H9 (cell line): ENCODE measurements around the gene IMMP2L. TPM values are rescaled to one million over a fixed set of nuclear protein-coding genes. Genes with fewer than 3 reads are reported as not detected.

ENCODE experiments used
- DNase-seq: peaks from one replicate; pipeline ENCODE4 v3.0.0-alpha.2; 2017
- H2AFZ ChIP-seq: one replicate; pipeline ENCODE4 v1.6.1; 2013; ENCODE audit warnings: mild to moderate bottlenecking, low read length, control low read depth, moderate library complexity
- H2AK5ac ChIP-seq: 2 replicates; pipeline ENCODE4 v1.6.1; 2013; ENCODE audit warnings: low read length, control low read depth, mixed read lengths; ENCODE audit not compliant: insufficient read length
- H2BK120ac ChIP-seq: one replicate; pipeline ENCODE4 v1.6.1; 2013; ENCODE audit warnings: low read depth, mild to moderate bottlenecking, low read length, control low read depth, inconsistent platforms; ENCODE audit not compliant: poor library complexity, severe bottlenecking
- H2BK12ac ChIP-seq: 2 replicates; pipeline ENCODE4 v1.6.1; 2013; ENCODE audit warnings: low read length, control low read depth, mixed read lengths, low read depth; ENCODE audit not compliant: insufficient read length
- H2BK15ac ChIP-seq: 2 replicates; pipeline ENCODE4 v1.6.1; 2013; ENCODE audit warnings: low read depth, low read length, control low read depth
- H2BK20ac ChIP-seq: one replicate; pipeline ENCODE4 v1.6.1; 2013; ENCODE audit warnings: low read depth, mild to moderate bottlenecking, low read length, control low read depth, inconsistent platforms; ENCODE audit not compliant: poor library complexity, severe bottlenecking
- H2BK5ac ChIP-seq: 2 replicates; pipeline ENCODE4 v1.6.1; 2013; ENCODE audit warnings: low read length, control low read depth, mixed read lengths; ENCODE audit not compliant: insufficient read length
- H3K14ac ChIP-seq: 2 replicates; pipeline ENCODE4 v1.6.1; 2013; ENCODE audit warnings: low read length, control low read depth; ENCODE audit not compliant: insufficient read depth
- H3K18ac ChIP-seq: 2 replicates; pipeline ENCODE4 v1.6.1; 2013; ENCODE audit warnings: low read depth, mild to moderate bottlenecking, mixed read lengths, low read length, control low read depth; ENCODE audit not compliant: insufficient read length
- H3K23ac ChIP-seq: 2 replicates; pipeline ENCODE4 v1.6.1; 2013; ENCODE audit warnings: low read length, control low read depth, mixed read lengths, low read depth; ENCODE audit not compliant: insufficient read length
- H3K23me2 ChIP-seq: 2 replicates; pipeline ENCODE4 v1.6.1; 2013; ENCODE audit warnings: low read depth, mild to moderate bottlenecking, mixed read lengths, low read length, control low read depth; ENCODE audit not compliant: insufficient read length, poor library complexity, severe bottlenecking
- H3K27ac ChIP-seq: 2 replicates; pipeline ENCODE4 v1.5.1; 2013; ENCODE audit warnings: low read length, control low read depth, mixed read lengths, low read depth; ENCODE audit not compliant: insufficient read length
- H3K27me3 ChIP-seq: 2 replicates; pipeline ENCODE4 v1.6.1; 2013; ENCODE audit warnings: low read length, control low read depth, inconsistent platforms; ENCODE audit not compliant: insufficient read depth
- H3K4ac ChIP-seq: 2 replicates; pipeline ENCODE4 v1.6.1; 2013; ENCODE audit warnings: low read depth, mild to moderate bottlenecking, control low read depth, inconsistent platforms, low read length, moderate library complexity
- H3K4me1 ChIP-seq: 2 replicates; pipeline ENCODE4 v1.6.1; 2013; ENCODE audit warnings: low read length, control low read depth, inconsistent platforms; ENCODE audit not compliant: insufficient read depth
- H3K4me2 ChIP-seq: 2 replicates; pipeline ENCODE4 v1.6.1; 2013; ENCODE audit warnings: low read length, control low read depth, mixed read lengths; ENCODE audit not compliant: insufficient read length, insufficient read depth
- H3K56ac ChIP-seq: 2 replicates; pipeline ENCODE4 v1.6.1; 2013; ENCODE audit warnings: low read depth, mild to moderate bottlenecking, mixed read lengths, low read length, control low read depth; ENCODE audit not compliant: insufficient read length
- H3K79me1 ChIP-seq: 2 replicates; pipeline ENCODE4 v1.6.1; 2013; ENCODE audit warnings: low read depth, mild to moderate bottlenecking, moderate library complexity, low read length, control low read depth, inconsistent platforms; ENCODE audit not compliant: insufficient read depth, poor library complexity, severe bottlenecking
- H3K79me2 ChIP-seq: 2 replicates; pipeline ENCODE4 v1.6.1; 2013; ENCODE audit warnings: low read length, control low read depth, inconsistent platforms; ENCODE audit not compliant: insufficient read depth
- H3K9ac ChIP-seq: 2 replicates; pipeline ENCODE4 v1.6.1; 2013; ENCODE audit warnings: low read length, control low read depth, mixed read lengths; ENCODE audit not compliant: insufficient read length; ENCODE audit errors: extremely low read depth
- H3K9me3 ChIP-seq: one replicate; pipeline ENCODE4 v1.6.1; 2013; ENCODE audit warnings: low read depth, low read length, inconsistent platforms; ENCODE audit not compliant: control insufficient read depth
- H3T11ph ChIP-seq: one replicate; pipeline ENCODE4 v1.6.1; 2013; ENCODE audit warnings: mild to moderate bottlenecking, low read length, control low read depth, inconsistent platforms
- H4K20me1 ChIP-seq: one replicate; pipeline ENCODE4 v1.6.1; 2013; ENCODE audit not compliant: control insufficient read depth, insufficient read length, insufficient read depth
- H4K5ac ChIP-seq: 2 replicates; pipeline ENCODE4 v1.6.1; 2013; ENCODE audit warnings: low read depth, mild to moderate bottlenecking, mixed read lengths, low read length, control low read depth; ENCODE audit not compliant: insufficient read length
- H4K8ac ChIP-seq: replicated peaks from 2 replicates; pipeline ENCODE4 v1.6.1; 2013; ENCODE audit warnings: low read length, control low read depth, mixed read lengths, low read depth; ENCODE audit not compliant: insufficient read length
- H4K91ac ChIP-seq: 2 replicates; pipeline ENCODE4 v1.6.1; 2013; ENCODE audit warnings: low read depth, mild to moderate bottlenecking, moderate library complexity, mixed read lengths, low read length, control low read depth; ENCODE audit not compliant: insufficient read length
- H3K27ac Mint-ChIP-seq, 3 experiments: 2 replicates in 2 of 3; 3 replicates in 1 of 3; pipeline ENCODE4 v1.8.0; 2020 to 2021; ENCODE audit warnings: mixed read lengths in 3 of 3, mild to moderate bottlenecking in 1 of 3, moderate library complexity in 1 of 3
- H3K27me3 Mint-ChIP-seq: 2 replicates; pipeline ENCODE4 v1.8.0; 2021; ENCODE audit warnings: low read depth, mild to moderate bottlenecking, moderate library complexity, mixed read lengths
- H3K36me3 Mint-ChIP-seq, 3 experiments: 2 replicates in 2 of 3; 3 replicates in 1 of 3; pipeline ENCODE4 v1.8.0; 2020 to 2021; ENCODE audit warnings: low read depth in 3 of 3, mixed read lengths in 3 of 3; ENCODE audit not compliant: insufficient read depth in 1 of 3
- H3K4me1 Mint-ChIP-seq, 2 experiments: 2 replicates each; pipeline ENCODE4 v1.8.0; 2020; ENCODE audit warnings: mixed read lengths in 2 of 2
- H3K4me3 Mint-ChIP-seq, 2 experiments: 2 replicates in 1 of 2; 3 replicates in 1 of 2; pipeline ENCODE4 v1.8.0; 2020 to 2021; ENCODE audit warnings: mild to moderate bottlenecking in 2 of 2, mixed read lengths in 2 of 2, moderate library complexity in 1 of 2
- H3K9me3 Mint-ChIP-seq, 2 experiments: 2 replicates in 1 of 2; 3 replicates in 1 of 2; pipeline ENCODE4 v1.8.0; 2020; ENCODE audit warnings: mild to moderate bottlenecking in 2 of 2, mixed read lengths in 2 of 2, moderate library complexity in 1 of 2
- CTCF ChIP-seq: fragments of 200-600 bp; sonication (generic); conservative IDR thresholded peaks from 3 replicates; pipeline ENCODE4 v1.8.0; 2021; ENCODE audit warnings: antibody characterized with exemption, mild to moderate bottlenecking
- WGBS: extraction: QIAGEN DNeasy Blood & Tissue Kit; methylation state at CpG from one replicate; pipeline ENCODE4 v1.1.7; 2013; ENCODE audit warnings: missing lambda C conversion rate, low lambda C conversion rate, mixed read lengths; ENCODE audit not compliant: insufficient read length; ENCODE audit errors: extremely low coverage; 5-methylcytosine and 5-hydroxymethylcytosine counted together
- total RNA-seq: library from RNA; stranded (reverse); gene quantifications from 2 replicates; pipeline ENCODE4 v1.2.1, GENCODE V29; 2021

The IMMP2L gene
- total RNA-seq, 1 experiment from 2014 or later = 14.7 TPM

- no peak for TF ChIP-seq CTCF
- Histone ChIP-seq H3K4ac (no peak overlapping the region), H3K9ac (no peak overlapping the region), H3K56ac (no peak overlapping the region), H2BK120ac (no peak overlapping the region), H3K9me3 (no peaks in the 10 kb centered on the region), H3K27me3 (no peaks in the 10 kb centered on the region), H3K23me2 (no peaks in the 10 kb centered on the region), H3K4me1 (no peaks in the 10 kb centered on the region; the same call in 1 of the 2 replicates), H3K23ac (no peak overlapping the region), H4K8ac (no peak overlapping the region), H2BK15ac (no peak overlapping the region), H3K4me2 (no peak overlapping the region), H4K91ac (no peak overlapping the region), H2AK5ac (no peak overlapping the region), H3K79me2 (no peaks in the 10 kb centered on the region), H2BK5ac (no peak overlapping the region), H3K27ac (no peak overlapping the region), H4K20me1 (no peaks in the 10 kb centered on the region), H2BK20ac (no peak overlapping the region), H3K79me1 (no peaks in the 10 kb centered on the region), H2AFZ (no peak overlapping the region), H3T11ph (no peak overlapping the region), H4K5ac (no peak overlapping the region), H2BK12ac (no peak overlapping the region), H3K14ac (no peak overlapping the region), H3K18ac (no peak overlapping the region)
- no peak overlapping the region for H3K27ac Mint-ChIP-seq
- H3K4me3 Mint-ChIP-seq = no peak overlapping the region
- H3K4me1 Mint-ChIP-seq = peaks cover 25 to 28% of the 10 kb centered on the region in 2 experiments
- no CpG with 5 or more reads among the region's 3 CpGs for WGBS
- no peaks in the 10 kb centered on the region; a peak in 1 of 7 replicates for H3K36me3 Mint-ChIP-seq
- H3K9me3 Mint-ChIP-seq = no peaks in the 10 kb centered on the region
- H3K27me3 Mint-ChIP-seq = no peaks in the 10 kb centered on the region
- no peak for DNase-seq
Observed at GRCh38 chr7:111105269-111105668, 457.0 kb downstream of the IMMP2L start.
